ENCODE results near the gene CNTNAP2. TPM values are rescaled to one million over a fixed set of nuclear protein-coding genes. Genes with fewer than 3 reads are reported as not detected.

Gene CNTNAP2
- total RNA-seq, 1 donor from 2014 or later: 0.48 TPM

DNA sequence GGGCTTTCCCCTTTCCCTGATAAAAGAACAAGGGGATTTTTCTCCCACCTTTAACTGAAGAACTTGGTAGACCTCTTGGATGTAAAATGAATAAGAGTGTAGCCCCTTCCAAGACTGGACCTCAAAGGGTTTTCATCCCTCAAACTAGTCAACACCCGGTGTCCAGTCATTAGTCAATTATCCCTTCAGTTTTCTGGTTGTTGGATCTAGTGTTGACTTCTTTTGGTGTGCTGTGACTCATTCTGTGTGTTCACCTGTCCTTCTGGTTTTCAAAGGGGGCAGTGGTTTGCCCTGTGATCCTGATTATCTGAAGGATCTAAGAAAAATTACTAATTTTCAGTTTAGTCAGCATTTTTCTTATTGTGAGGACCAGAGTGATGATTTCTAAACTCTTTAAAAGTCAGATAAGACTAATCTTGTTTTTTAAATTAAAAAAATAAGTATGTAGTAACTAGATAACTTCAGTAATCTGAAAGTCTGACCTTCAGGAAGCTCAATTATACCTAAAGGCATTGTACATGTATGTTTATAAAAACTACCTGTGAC, 583.5 kb downstream of the CNTNAP2 start:
- intact Hi-C loops (cut with DNase I): no loop called here
- no peak for ATAC-seq (ENCODE audit: poor library complexity)
- DNase-seq: no peak

DNA sequence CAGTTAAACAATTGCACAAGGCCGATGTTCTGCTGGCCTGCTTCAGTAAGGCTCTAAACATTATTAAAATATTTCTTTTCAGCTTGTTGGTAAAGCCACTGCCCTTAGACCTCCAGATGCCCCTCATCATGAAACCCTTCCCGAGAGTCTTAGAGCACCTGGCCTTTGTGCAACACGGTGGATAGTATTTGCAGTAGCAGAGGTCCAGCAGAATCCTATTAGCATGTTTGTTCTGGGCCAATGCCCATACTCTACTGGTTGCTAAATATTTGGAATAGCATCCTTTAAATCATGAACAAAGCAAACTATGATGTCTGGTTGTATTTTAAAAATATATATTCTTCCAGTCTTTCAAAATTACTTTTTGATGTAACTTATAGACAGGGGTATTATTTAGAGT, 584.6 kb downstream of the CNTNAP2 start:
- DNase-seq: no peak
- intact Hi-C loops (cut with DNase I): no loop called here
- no peak for ATAC-seq (ENCODE audit: poor library complexity)

DNA sequence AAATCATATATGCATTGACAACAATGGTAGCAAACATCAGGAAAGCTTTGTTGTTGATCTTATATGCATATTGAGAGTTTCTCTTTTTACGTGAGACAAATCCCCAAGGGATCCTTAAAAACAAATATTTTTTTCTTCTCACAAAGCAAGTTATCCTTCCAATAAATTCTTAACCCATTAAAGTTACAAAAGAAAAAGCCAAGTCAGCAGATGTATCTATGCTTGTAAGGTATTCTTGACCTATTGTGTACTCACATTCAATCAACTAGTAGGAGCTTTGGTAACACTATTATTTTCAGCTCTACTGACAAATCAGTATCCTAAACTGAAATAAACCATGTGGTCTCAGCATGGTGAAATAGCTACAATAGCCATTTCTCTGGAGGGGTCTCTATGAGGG, 586.3 kb downstream of the CNTNAP2 start:
- DNase-seq: no peak
- ATAC-seq (ENCODE audit: poor library complexity): no peak
- intact Hi-C loops (cut with DNase I): no loop called here

DNA sequence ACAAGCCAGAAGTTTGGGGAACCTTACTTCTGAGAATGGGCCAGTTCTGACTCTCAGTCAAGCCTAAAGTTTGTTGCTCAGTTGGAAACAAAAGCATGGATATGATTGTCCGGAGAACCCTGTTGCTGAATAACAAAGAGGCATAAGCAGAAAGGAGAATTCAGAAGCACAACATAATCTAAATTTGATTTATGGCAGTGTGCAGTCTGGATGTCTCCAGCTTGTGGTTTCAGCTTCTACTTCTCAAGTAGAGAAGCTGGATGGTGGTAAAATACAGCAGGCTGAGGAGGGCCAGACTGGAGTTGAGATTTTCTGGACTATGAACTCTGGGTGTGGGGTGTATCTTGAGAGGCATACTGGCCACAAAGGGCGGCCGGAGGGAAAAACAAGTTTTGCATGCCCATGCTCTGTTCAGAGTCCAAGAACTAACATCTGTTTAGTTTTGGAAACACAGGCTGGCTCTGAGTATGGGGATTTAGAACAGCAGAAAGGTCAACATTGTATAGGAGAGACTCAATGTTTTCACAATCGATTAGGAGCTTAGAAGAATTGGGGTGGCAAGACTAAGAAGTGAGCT, 592.9 kb downstream of the CNTNAP2 start:
- ATAC-seq (ENCODE audit: poor library complexity): no peak
- intact Hi-C loops (cut with DNase I): no loop called here
- DNase-seq: no peak

DNA sequence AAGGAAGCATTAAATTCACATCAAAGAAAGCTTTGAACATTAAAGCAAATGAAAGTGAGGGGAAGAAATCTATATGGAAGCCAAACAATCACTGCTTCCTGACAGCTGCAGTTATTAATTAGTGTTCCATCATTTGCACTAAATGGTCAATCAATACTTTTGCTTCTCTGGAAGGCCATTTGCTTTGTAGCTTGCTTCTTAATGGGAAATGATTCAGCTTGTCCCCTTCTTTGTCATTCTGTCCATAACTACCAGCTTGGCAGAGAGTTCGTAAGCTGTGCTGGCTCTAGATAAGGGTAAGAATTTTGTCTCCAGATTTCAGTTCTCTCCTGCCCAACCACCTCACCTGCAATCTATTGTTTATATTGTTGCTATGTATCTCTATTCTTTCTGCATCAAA, 596.6 kb downstream of the CNTNAP2 start:
- intact Hi-C loops (cut with DNase I): no loop called here
- ATAC-seq (ENCODE audit: poor library complexity) (no peak), DNase-seq (no peak)

DNA sequence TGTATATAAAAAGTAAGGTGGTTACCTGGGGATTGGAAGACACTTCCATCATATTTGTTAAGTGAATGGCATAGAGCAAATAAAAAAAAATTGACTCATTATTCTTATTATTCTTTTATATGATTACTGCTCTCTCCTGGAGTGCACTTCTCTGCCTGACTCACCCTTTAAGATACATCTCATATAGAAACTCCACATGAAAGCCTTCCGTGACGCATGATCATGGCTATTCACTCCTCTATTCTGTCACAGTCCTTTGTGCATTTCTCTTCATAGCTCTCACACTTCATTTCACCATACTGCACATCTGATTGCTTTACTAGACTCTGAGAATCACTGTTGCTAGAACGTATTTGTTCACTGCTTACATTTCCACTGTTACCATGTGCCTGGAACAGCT, 597.3 kb downstream of the CNTNAP2 start:
- intact Hi-C loops (cut with DNase I): no loop called here
- ATAC-seq (ENCODE audit: poor library complexity): no peak

DNA sequence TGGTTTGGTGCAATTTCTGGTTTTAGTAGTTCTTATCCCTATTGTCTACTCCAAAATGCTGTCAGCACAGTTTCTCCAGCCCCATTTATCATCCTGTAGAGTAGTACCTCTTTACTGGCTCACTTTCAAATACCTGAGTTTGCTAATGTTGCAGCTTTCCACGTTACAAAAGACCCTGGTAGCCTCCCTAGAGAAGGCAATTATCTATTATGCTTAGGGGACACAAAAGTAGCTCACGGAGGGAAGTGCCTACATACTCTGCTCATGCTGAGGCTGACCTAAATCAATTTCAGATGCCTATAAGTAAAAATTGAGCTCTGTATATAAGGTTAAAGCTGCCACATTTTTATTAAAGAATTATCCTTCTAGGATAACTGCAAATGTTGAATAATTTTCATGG, 603.6 kb downstream of the CNTNAP2 start:
- DNase-seq (no peak), ATAC-seq (ENCODE audit: poor library complexity) (no peak)
- intact Hi-C loops (cut with DNase I): no loop called here

More for the DNA sequence above, 597.3 kb downstream of the CNTNAP2 start:
- no peak for DNase-seq

DNA sequence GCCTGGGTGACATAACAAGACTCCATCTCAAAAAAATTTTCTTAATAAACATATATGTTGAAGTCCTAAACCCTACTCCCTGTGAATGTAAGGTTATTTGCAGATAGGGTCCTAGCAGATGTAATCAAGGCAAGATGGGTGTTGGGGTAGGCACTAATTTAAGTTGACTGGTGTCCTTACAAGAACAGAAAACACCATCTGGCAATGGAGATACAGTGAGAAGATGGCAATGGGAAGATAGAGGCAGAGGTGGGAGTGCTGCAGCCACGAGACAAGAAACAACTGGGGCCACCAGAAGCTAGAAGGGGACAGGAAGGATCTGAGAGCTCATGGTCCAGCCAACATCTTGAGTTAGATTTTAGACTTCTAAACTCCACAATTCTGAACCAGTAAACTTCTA, 606.4 kb downstream of the CNTNAP2 start:
- intact Hi-C loops (cut with DNase I): no loop called here
- ATAC-seq (ENCODE audit: poor library complexity) (no peak), DNase-seq (no peak)

DNA sequence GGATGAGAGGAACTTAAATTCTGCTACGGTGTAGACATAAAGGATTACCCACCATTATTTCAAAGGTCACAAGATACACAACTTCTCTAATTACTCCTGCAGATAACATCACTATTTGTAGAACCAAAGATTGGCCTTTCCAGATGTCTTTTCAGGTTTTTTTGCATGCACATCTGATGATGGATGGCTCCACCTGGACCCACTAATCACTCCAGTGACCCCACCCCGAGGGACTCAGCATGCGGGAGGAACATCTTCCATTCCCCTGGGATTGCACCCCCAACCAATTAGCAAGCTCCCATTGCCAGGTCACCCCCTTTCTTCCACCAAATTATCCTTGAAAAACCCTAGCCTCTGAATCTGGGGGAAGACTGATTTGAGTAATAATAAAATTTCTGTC, 608.9 kb downstream of the CNTNAP2 start:
- DNase-seq (no peak), ATAC-seq (ENCODE audit: poor library complexity) (no peak)
- intact Hi-C loops (cut with DNase I): no loop called here

DNA sequence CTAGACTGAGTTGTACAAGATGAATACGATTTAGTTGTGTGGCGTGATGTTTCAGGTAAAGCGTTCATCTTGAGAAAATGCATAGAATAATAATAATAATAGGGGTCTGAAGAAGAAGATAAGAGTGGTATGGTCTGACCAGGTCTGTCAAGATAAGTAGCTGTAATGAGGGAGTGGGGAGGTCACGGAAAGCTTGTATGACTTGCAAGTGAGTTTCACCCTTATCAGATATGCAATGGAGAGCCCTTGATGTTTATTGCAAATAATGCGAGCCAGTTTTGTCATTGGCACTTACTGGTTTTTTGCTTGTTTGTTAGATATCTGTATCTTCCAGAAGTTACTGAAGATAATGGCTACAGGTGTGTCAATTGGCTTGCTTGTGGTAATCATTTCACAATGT, 611.5 kb downstream of the CNTNAP2 start:
- DNase-seq (no peak), ATAC-seq (ENCODE audit: poor library complexity) (no peak)

DNA sequence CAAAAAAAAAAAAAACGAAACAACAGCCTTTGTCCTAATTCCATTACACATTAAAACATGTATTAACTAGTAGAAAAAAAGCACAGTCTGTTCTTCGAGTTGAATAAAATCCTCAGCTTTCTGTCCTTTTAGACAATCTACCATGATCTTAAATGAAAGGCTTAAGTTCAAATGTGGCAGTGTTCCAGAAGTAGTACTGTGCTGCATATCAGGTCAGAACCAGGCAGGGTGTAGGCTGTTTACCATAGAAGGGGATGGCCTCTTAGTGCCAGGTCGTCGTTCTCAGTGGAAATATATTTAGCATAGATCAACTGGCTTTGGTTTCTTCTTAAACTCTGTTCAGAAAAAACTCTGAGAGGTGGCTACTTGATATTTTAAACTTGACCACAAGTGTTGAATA, 612.0 kb downstream of the CNTNAP2 start:
- no peak for DNase-seq
- ATAC-seq (ENCODE audit: poor library complexity): no peak
- intact Hi-C loops (cut with DNase I): no loop called here

More for the DNA sequence above, 611.5 kb downstream of the CNTNAP2 start:
- intact Hi-C loops (cut with DNase I): no loop called here

DNA sequence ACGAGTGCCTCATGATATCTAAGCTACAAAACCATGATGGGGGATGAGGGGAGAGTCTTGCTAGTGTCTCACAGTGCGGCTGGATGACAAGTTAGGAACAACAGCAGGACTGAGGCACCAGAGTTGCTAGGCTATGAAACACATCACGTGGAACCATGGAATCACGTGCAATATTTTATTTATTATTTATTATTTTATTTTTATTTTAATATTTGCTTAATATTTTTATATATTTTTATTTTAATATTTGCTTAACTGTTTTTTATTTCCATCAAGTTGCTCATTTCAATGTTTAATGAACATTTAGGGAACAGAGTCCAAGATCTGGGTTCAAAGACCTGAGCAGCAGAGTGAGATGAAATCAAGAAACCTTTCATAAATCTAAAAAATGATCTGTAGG, 614.6 kb downstream of the CNTNAP2 start:
- intact Hi-C loops (cut with DNase I): no loop called here
- DNase-seq: no peak
- ATAC-seq (ENCODE audit: poor library complexity): no peak

DNA sequence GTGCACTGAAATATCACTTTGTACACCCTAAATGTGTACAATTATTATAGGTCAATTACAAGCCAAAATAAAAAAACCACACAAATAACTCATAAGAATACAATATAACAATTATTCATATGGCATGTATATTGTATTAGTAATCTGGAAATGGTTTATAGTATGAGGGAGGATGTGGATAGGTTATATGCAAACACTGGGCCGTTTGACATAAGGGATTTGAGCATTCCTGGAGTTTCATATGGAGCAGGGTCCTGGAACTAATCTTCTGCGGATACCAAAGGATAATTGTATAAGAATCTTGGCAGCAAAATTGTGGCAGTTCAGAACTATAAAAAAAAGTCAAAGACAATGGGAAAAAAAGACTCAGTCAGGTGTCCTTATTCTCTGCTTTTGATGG, 619.4 kb downstream of the CNTNAP2 start:
- intact Hi-C loops (cut with DNase I): no loop called here
- DNase-seq: no peak
- ATAC-seq (ENCODE audit: poor library complexity): no peak

DNA sequence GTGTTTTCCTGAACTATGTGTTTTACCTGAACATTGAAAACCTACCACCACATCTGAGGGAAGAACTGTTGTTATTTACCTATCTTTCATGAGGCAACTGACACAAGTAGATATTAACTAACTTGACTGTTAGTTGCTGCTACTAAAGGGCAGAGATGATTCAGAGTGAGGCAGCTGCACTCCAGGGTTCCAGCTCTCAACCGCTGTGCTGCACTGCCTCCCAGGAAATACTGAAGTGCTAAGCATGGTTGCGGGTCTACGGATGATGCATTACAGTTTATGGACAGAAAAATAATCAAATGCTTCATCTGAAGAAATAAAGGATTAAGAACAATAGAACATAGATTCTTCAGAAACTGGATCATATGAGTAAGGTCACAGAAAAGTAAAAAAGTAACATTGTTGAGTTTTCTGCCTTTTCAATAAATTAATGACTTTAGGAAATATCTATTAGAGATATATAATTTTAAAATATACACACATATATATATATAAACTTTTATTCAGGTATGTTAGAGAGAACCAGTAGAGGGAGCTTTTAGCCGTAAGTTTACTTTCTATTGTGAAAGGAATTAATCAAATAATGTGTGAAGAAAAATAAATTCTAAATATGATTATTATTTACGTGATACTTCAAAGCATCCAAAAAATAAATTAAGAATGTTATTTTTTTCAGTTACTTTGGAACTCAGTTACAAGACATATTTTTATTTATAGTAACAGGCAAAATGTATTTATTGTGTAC, 620.0 kb downstream of the CNTNAP2 start:
- no peak for ATAC-seq (ENCODE audit: poor library complexity)
- intact Hi-C loops (cut with DNase I): no loop called here
- DNase-seq: no peak

DNA sequence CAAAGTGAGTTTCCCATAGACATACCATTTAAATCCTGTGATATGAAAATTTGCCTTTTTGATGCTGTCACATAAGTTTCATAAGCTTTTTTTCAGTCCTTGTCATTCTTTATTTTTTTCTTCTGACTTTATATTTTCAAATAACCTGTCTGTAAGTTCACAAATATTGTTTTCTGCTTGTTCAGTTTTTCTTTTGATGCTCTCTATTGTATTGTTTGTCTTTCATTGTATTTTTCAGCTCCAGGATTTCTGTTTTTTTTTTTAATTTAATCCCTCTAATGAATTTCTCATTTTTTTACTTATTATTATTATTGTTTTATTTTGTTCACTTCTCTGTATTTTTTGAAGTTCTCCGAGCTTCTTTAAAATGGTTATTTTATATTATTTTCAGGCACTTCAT, 623.4 kb downstream of the CNTNAP2 start:
- ATAC-seq (ENCODE audit: poor library complexity) (no peak), DNase-seq (no peak)
- intact Hi-C loops (cut with DNase I): no loop called here

DNA sequence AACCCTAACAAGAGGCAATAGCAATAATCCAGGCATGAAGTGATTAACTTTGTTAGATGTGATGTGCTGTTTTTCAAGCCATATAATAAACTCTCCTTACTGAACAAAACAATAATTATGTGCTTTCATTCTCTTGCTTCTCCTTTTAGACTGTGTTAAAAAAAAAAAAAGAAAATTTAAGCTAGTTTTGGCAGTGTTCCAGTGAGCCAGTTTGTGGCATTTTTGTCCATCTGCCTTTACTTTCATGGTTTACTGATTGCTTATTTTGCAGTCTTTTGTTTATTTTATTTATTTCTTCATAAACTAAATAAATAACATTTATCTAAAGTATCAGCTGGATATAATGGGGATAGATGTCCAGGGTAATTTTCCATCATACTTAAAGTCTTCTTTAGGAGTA, 625.3 kb downstream of the CNTNAP2 start:
- DNase-seq (no peak), ATAC-seq (ENCODE audit: poor library complexity) (no peak)
- intact Hi-C loops (cut with DNase I): no loop called here

DNA sequence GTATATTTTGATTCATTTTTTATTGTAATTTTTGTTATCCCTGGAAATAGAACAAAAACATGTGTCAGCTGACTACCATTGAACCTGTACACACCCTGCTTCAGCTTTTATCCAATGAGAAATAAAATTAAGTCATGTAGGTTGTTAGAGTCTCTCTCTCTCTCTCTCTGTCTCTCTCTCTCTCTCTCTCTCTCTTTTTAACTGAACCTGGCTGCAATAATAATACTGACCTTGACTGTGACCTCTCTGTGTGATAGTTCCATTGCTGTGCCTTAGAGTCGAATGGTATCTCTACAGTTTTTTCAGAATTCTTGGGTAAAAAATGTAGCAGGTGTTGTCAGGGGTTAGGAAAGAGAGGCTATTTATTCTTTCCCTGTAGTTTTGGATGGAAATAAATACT, 637.8 kb downstream of the CNTNAP2 start:
- intact Hi-C loops (cut with DNase I): no loop called here
- DNase-seq (no peak), ATAC-seq (ENCODE audit: poor library complexity) (no peak)

DNA sequence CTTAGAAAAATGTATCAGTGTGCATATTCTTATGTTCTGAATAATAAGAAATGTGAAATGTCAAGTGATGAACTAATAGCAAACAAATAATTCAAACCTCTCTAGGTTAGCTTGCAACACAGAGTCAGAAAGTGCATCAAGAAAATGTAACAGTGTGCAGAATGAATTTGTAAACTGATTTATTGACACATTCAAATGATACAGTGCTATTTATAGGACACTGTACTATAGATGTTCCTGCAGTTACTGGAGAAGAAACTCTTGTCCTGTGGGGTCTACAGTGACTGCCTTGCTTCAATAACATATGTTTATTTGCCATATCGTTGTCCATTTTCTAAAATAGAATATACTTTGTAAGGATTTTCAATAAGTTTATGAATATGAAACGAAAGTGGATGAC, 639.0 kb downstream of the CNTNAP2 start:
- DNase-seq (no peak), ATAC-seq (ENCODE audit: poor library complexity) (no peak)
- intact Hi-C loops (cut with DNase I): no loop called here

DNA sequence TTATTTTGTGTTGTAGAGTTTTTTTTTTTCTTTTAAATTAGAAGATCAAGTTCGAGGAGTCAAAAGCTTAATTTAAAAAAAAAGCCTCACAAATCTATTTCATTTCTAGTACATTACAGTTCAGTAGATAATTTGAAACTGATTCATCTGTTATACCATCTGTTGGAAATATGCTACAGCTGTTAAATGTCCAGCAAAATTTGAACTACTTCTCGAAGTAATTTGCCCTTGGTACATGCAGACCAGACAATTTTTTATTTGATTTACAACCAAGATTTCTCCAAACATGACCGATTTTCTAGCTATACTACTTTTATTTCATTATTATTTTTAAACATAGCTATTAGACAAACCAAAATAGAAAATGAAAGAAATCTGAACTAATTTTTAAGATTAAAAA, 647.9 kb downstream of the CNTNAP2 start:
- no peak for ATAC-seq (ENCODE audit: poor library complexity)
- no peak for DNase-seq
- intact Hi-C loops (cut with DNase I): no loop called here

DNA sequence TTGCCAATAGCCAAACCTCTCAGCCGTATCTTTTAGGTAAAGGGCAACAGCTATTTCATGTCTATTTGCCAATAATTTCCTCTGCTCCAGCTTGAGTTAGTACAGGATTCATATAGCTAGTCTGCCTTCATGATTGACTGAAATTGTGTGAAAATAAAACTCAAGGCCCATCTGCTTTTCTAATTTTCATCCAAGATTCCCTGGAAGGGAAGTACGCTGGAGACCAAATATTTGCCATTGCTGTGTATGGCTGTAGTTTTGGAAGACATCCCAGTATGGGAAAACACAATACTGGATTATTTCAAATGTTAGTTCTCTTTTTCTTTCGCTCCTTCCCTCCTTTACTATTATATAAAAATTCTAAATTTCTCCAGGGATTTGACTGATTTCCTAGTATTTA, 652.4 kb downstream of the CNTNAP2 start:
- ATAC-seq (ENCODE audit: poor library complexity) (no peak), DNase-seq (no peak)
- intact Hi-C loops (cut with DNase I): no loop called here

DNA sequence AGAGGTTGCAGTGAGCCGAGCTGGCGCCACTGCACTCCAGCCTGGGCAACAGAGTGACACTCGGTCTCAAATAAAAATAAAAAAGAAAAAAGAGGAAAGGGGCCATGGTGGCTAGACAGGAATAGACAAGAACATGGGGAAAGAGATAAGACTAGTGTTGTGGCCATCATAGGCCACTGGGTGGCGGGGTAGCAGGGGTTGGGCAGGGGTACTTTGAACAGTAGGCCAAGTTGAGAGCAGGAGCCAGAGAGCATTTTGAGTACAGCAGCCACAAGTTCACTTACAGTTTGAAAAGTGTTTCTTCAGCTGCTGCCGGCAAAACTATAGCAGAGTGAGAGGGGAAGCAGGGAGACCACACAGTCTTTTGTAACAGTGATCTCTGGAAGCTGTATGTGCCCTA, 656.0 kb downstream of the CNTNAP2 start:
- intact Hi-C loops (cut with DNase I): no loop called here
- ATAC-seq (ENCODE audit: poor library complexity) (no peak), DNase-seq (no peak)

Data from Right ventricle myocardium superior (tissue), 1 donor.